Measurements from ENCODE around the gene ELL2.
A peak's percentile ranks its signal among the peaks of the same experiment; 100 is the strongest.

ELL2 gene

GRCh38 chr5:95961617-95962474, at the start of gene ELL2:
Gene ELL2, minus strand, starts transcription at chr5:95961851. Its CDS starts 130 bp downstream, at chr5:95961721.
- peak within 1 kb of the TSS; percentile 72 for H3K4me3 ChIP-seq (ENCODE audit: low read depth, low read length)
- no peak for TF ChIP-seq CTCF (IDR thresholded peaks at IDR 0.05; ENCODE audit: low read depth, low read length)
- TF ChIP-seq MAX (IDR thresholded peaks at IDR 0.05; ENCODE audit: low read depth, low read length) = 0 out of 2 replicates have a peak, but pooled peaks have one; percentile 10
- TF ChIP-seq POLR2A (IDR thresholded peaks at IDR 0.05; ENCODE audit: extremely low read depth, insufficient read length) = peak; percentile 64
- 0 out of 2 replicates have a peak, but pooled peaks have one; percentile 15 for TF ChIP-seq MYC (IDR thresholded peaks at IDR 0.05; ENCODE audit: low read depth, low read length)
- peak; percentile 98 for DNase-seq (ENCODE audit: low read depth)

DNA sequence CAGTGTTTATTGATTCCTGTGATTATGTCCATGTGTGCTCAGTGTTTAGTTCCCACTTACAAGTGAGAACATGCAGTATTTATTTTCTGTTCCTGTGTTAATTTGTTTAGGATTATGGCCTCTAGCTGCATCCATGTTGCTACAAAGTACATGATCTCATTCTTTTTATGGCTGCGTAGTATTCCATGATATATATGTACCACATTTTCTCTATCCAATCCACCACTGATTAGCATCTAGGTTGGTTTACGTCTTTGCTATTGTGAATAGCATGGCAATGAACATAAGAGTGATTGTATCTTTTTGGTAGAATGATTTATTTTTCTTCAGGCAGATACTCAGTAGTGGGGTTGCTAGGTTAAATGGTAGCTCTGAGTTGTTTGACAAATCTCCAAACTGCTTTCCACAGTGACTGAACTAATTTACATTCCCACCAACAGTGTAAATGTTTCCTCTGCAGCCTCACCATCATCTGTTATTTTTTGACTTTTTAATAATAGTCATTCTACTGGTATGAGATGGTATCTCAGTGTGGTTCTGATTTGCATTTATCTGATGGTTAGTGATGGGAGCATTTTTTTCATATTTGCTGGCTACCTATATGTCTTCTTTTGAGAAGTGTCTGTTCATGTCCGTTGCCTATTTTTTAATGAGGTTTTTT, 47.5 kb upstream of the ELL2 start:
- H3K4me3 ChIP-seq (ENCODE audit: low read depth, low read length) = no peak overlapping the region
- no peak for DNase-seq (ENCODE audit: low read depth)
- TF ChIP-seq POLR2A (IDR thresholded peaks at IDR 0.05; ENCODE audit: extremely low read depth, insufficient read length) (no peak), MYC (IDR thresholded peaks at IDR 0.05; ENCODE audit: low read depth, low read length) (no peak), CTCF (IDR thresholded peaks at IDR 0.05; ENCODE audit: low read depth, low read length) (no peak), MAX (IDR thresholded peaks at IDR 0.05; ENCODE audit: low read depth, low read length) (no peak)

DNA sequence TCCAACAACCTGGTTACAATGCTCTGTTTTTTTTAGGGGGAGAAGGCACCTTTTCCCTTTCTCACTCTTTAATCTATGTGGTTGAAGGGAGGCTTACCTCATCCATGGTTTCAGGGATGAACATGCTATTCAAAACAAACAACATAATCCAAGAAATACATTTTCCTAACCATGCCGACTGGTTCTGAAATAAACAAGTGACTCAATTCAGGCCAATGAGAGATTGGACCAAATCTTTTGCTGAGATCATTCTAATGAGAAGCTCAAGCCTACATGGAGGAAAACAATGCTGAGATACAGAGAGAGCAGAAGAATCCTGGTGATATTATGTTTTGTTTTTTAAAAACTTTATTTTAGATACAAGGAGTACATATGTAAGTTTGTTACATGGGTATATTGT, 46.8 kb upstream of the ELL2 start:
- H3K4me3 ChIP-seq (ENCODE audit: low read depth, low read length) = no peak overlapping the region
- no peak for DNase-seq (ENCODE audit: low read depth)
- TF ChIP-seq POLR2A (IDR thresholded peaks at IDR 0.05; ENCODE audit: extremely low read depth, insufficient read length) = no peak

GRCh38 chr5:96007051-96007450, 45.4 kb upstream of the ELL2 start:
- H3K4me3 ChIP-seq (ENCODE audit: low read depth, low read length) = no peak overlapping the region
- TF ChIP-seq MYC (IDR thresholded peaks at IDR 0.05; ENCODE audit: low read depth, low read length) (no peak), MAX (IDR thresholded peaks at IDR 0.05; ENCODE audit: low read depth, low read length) (no peak), POLR2A (IDR thresholded peaks at IDR 0.05; ENCODE audit: extremely low read depth, insufficient read length) (no peak), CTCF (IDR thresholded peaks at IDR 0.05; ENCODE audit: low read depth, low read length) (no peak)
- no peak for DNase-seq (ENCODE audit: low read depth)

GRCh38 chr5:96006291-96006690, 44.6 kb upstream of the ELL2 start:
- TF ChIP-seq MAX (IDR thresholded peaks at IDR 0.05; ENCODE audit: low read depth, low read length) = no peak
- no peak for TF ChIP-seq POLR2A (IDR thresholded peaks at IDR 0.05; ENCODE audit: extremely low read depth, insufficient read length)
- no peak for TF ChIP-seq MYC (IDR thresholded peaks at IDR 0.05; ENCODE audit: low read depth, low read length)
- TF ChIP-seq CTCF (IDR thresholded peaks at IDR 0.05; ENCODE audit: low read depth, low read length) = no peak
- H3K4me3 ChIP-seq (ENCODE audit: low read depth, low read length) = no peak overlapping the region

GRCh38 chr5:96004754-96005153, 43.1 kb upstream of the ELL2 start:
- TF ChIP-seq CTCF (IDR thresholded peaks at IDR 0.05; ENCODE audit: low read depth, low read length) (no peak), POLR2A (IDR thresholded peaks at IDR 0.05; ENCODE audit: extremely low read depth, insufficient read length) (no peak), MYC (IDR thresholded peaks at IDR 0.05; ENCODE audit: low read depth, low read length) (no peak), MAX (IDR thresholded peaks at IDR 0.05; ENCODE audit: low read depth, low read length) (no peak)
- no peak for DNase-seq (ENCODE audit: low read depth)
- no peak overlapping the region for H3K4me3 ChIP-seq (ENCODE audit: low read depth, low read length)

More at GRCh38 chr5:96006291-96006690, 44.6 kb upstream of the ELL2 start:
- DNase-seq (ENCODE audit: low read depth) = no peak

All from NB4 (cell line).